HG03175 (cell line): ENCODE results near the gene PITPNM2.

Experiments used
- ATAC-seq: cut with Tn5 transposase; IDR thresholded peaks from one replicate; pipeline ENCODE4 v1.9.1; 2021; ENCODE audit warnings: mild to moderate bottlenecking, moderate library complexity; ENCODE audit not compliant: unreplicated experiment

Gene PITPNM2

GRCh38 chr12:123150744-123151456 is at the start of gene PITPNM2:
TSS of gene PITPNM2 (minus strand) at chr12:123151090. CDS start at chr12:123034590, 116,500 bp downstream.
- peak; percentile 70 for ATAC-seq

- no peak for ATAC-seq
Observed at GRCh38 chr12:123200414-123200813, 49.5 kb upstream of the PITPNM2 start.

GRCh38 chr12:123199936-123200335 is 49.0 kb upstream of the PITPNM2 start:
- no peak for ATAC-seq

- no peak for ATAC-seq
Observed at GRCh38 chr12:123187637-123188036, 36.7 kb upstream of the PITPNM2 start.

DNA sequence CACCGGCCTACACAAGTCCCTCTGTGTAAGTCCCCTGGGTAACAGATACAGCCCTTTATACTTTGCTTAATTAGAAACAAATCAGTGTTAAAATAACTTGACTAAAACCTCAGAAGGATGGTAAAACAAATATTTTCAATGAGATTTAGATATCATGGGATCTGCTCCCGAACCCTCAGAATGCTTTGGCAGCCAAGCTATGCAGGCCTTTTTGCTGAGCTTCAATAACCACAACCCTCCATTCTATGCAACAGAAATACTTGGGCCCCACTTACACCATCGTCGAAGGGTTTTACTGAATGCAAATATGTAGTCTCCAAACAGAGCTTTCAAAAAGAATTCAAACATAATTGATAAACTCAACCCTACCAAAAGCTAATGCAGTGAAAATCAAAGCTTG is 29.3 kb upstream of the PITPNM2 start:
- no peak for ATAC-seq

DNA sequence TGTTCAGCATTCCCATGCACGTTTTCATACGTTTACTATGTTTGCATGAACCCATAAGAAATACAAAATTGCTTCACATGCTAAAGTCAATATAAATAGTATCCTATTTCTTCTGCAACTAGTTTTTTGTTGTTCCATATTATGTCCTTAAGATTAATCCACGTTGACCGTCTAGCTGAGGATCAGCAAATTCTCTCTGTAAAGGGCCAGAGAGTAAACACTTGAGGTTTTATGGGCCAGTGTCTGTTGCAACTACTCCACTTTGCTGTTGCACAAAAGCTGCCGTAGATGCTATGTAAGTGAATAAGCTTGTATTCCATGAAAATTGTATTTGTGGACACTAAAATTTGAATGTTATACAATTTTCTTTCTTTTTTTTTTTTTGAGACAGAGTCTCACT is 21.1 kb upstream of the PITPNM2 start:
- no peak for ATAC-seq

DNA sequence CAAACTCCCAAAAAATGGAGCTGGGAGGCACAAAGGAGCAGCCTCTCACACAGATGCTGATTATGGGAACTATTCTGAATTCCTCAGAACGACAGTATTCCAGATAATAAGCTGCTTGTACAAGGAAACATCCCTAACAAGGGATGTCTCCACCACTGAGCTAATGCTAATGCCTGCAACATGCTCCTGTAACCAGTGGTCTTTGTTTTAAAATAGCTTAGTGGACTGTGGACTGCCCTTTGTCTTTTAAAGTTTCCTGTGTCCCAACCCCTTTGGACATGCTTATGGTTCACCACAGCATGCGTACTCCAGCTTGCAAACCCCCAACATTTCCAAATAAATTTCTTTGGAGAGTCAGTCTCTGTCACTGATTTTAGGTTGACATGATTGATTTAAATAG is 16.4 kb upstream of the PITPNM2 start:
- ATAC-seq: no peak

DNA sequence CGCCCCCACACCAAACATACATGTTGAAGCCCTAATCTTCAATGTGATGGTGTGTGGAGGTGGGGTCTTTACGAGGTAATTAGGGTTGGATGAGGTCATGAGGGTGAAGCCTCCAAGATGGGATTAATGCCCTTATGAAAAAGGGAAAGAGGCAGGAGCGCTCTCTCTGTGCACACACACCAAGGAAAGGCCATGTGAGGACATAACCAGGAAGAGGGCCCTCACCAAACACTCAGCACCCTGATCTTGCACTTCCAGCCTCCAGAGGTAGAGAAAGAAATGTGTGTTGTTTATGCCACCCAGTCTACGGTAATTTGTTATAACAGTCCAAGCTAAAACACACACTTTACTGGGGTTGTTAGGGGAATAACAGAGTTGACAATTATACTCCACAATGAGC is 14.6 kb upstream of the PITPNM2 start:
- ATAC-seq: no peak

DNA sequence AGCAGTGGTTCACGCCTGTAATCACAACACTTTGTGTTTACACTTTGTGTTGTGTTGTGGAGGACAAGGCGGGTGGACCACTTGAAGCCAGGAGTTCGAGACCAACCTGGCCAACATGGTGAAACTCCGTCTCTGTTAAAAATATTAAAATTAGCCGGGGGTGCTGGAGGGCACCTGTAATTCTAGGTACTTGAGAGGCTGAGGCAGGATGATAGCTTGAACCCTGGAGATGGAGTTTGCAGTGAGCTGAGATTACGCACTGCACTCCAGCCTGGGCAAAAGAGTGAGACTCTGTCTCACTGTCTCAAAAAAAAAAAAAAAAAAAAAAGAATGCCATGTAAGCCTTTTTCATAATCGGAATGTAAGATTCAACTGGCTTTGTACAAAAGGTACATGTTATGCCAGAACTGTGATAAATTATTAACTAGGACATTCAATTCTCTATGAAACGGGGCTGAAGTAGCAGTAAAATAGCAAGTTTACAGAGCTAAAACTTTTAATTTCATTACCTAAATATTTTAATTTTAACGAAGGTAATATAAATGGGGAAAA is 13.9 kb upstream of the PITPNM2 start:
- ATAC-seq: no peak

DNA sequence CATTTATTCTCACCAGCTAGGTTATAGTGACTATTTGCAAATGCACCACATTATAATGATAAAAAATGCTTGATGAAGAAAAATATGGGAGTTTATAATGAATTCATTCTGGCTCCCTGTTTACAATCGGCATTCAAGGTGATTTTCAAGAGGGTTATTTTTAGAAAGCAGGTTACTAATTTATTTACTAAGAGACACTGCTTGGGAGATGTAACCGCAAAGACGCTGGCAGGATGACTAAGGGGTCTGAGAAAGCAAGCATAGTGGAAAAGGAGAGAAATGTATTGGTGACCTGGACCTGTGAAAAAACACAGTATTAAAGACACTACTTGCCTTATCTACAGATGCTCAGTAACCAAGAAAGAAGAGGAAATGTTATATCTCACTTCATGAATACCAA is 13.3 kb upstream of the PITPNM2 start:
- ATAC-seq: no peak

GRCh38 chr12:123163227-123163626 is 12.3 kb upstream of the PITPNM2 start:
- ATAC-seq: no peak

DNA sequence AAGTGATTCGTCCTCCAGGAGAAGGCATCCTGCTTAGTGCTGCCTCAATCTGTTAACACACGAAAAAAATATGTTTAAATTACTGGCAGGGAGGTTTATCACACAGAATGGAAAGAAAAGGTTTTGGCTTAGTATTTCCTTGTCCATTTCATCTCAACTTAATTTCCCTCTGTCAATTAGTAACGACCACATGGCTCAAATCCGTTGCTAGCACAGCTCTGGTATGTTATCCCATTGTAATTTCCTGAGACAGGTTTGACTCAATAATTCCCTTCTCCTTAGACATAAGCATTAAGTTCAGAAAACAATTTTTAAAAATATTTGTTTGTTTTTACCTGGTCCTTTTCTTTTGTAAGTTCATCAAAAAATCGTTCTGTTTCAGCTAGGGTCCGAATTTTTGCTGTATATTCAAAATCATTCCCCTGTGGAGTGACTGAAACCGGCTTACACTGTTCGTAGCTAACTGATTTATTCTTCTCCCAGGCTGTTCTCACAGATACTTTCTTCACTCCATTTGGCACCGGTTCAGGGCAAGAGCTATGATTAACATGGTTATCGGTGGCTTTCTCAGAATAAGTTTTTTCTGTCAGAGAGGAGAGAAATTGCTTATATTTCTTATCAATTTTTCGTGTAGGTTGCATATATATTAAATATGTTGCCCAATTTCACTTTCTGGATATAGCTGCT is 10.1 kb upstream of the PITPNM2 start:
- ATAC-seq: no peak

- no peak for ATAC-seq
Observed at GRCh38 chr12:123153906-123154305, 3.0 kb upstream of the PITPNM2 start.

DNA sequence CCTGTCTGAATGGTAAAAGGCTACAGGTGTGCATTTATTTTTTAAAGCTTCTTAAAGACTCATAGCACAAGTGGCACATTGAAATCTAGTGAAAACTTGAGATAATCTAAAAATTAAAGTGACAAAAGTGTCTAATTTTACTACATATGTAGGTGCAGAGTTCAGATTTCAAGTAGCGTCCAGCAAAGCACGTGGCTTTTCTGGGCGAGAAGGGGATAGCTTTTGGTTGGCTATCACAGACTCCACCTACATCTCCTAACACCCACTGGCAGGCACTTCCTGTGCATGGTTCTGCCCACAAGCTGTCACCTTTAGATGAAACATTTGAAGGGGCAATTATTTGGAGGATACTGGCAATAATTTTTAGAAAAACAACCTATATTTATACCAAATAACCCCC is 1.9 kb upstream of the PITPNM2 start:
- ATAC-seq: no peak

- ATAC-seq: no peak
Observed at GRCh38 chr12:123151457-123152454, 866 bp upstream of the PITPNM2 start.

DNA sequence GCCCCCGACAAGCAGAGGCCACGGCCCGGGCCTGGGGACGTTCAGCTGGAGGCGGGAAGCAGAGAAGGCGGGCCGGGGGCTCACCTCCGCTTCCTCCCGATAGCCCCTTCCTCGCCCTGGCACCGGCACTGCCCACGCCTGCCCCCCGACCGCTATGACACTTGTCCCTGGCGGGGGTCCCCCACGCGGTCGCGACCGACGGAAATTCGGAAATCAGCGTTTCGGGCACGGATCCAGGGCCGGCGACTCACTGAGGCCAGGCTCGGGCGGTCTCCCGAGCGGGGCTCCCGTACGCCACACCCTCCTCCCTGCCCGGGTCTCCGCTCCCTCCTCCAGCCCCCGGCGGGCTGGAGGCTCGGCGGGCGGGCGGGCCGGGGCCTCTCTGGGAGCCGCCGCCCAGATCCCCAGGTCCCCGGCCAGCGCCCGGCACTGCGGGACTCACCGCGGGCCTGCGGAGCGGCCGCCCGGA is 581 bp downstream of the PITPNM2 start:
- peak; percentile 16 for ATAC-seq

DNA sequence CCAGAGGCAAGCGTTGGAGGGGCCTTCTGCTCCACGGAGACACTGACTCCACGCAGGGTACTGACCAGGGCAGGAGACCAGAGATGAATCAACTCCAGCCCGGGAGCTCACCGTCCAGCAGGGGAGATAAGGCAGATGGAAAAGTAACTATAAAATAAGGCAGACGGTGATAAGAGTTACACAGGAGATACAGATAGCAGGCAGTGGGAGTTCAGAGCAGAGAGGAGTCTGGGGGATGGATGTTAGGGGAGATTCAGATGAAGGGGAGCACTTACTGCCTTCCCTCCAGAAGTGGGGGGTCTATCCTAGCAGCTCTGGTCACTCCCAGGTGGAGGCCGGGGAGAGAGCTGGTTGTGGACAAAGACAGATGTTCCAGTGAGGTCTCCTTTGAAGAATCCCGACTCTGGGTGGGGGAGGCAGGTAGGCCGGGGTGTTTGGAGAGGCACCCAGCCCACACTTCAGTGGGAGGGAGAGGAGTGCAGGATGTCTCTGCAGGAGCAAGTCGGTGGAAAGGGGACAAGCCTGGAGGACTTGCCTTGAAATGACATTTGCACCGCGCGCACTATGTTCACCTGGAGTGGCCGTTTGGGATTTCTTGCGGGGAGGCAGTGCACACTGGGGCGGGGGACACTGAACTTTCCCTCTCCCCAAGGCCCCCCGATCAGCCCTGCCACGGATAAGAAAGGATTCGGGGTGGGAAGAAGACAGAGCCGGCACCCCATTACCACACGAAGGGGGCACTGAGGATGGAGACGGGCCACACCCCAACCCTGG is 1.2 kb downstream of the PITPNM2 start:
- ATAC-seq: no peak

- ATAC-seq: no peak
Observed at GRCh38 chr12:123149088-123149487, 1.8 kb downstream of the PITPNM2 start.

- ATAC-seq: no peak
Observed at GRCh38 chr12:123148655-123149054, 2.2 kb downstream of the PITPNM2 start.

GRCh38 chr12:123148223-123148622 is 2.7 kb downstream of the PITPNM2 start:
- no peak for ATAC-seq
